Caco-2 (cell line): ENCODE measurements around the gene R3HDM2. TPM values are rescaled to one million over a fixed set of nuclear protein-coding genes. Genes with fewer than 3 reads are reported as not detected.

Source experiments
- BruUV-seq: library from RNA; stranded (reverse); fragments of 400-500 nt; replicated peaks from 2 replicates; lab custom pipeline; 2021; lab: Mats Ljungman, UMichigan
- CTCF ChIA-PET: fragments of 300-600 bp; sonication (Branson Sonifier 250); formaldehyde crosslinking; loops from one replicate; lab custom pipeline; 2022; ENCODE audit warnings: antibody characterized with exemption; lab: Charles Lee
- POLR2A ChIA-PET: fragments of 300-600 bp; sonication (Branson Sonifier 250); formaldehyde crosslinking; loops from one replicate; lab custom pipeline; 2022; ENCODE audit warnings: antibody characterized with exemption; lab: Charles Lee
- DNase-seq, 2 experiments: peaks; one replicate each; pipeline versions ENCODE4 v3.0.0 to v3.0.0-alpha.2; 2020 to 2022
- H3K27me3 ChIP-seq: replicated peaks from 2 replicates; pipeline ENCODE4 v1.6.0; 2011; ENCODE audit warnings: low read length; ENCODE audit not compliant: control insufficient read depth, insufficient read depth
- H3K36me3 ChIP-seq: 2 replicates; pipeline ENCODE4 v1.5.1; 2011; ENCODE audit warnings: low read length; ENCODE audit not compliant: control insufficient read depth, insufficient read depth
- H3K4me1 ChIP-seq: fragments of 250-450 bp; sonication (Bioruptor Pico); 2 replicates; pipeline ENCODE4 v1.5.1; 2020; ENCODE audit warnings: mild to moderate bottlenecking
- H3K4me3 ChIP-seq: 2 replicates; pipeline ENCODE4 v1.5.1; 2011; ENCODE audit warnings: low read depth, mild to moderate bottlenecking, control low read depth, low read length
- H3K9me3 ChIP-seq: fragments of 250-450 bp; sonication (Bioruptor Pico); 2 replicates; pipeline ENCODE4 v1.5.1; 2020; ENCODE audit warnings: mild to moderate bottlenecking, moderate library complexity
- H3K27ac Mint-ChIP-seq: one replicate; pipeline ENCODE4 v1.8.0; 2022; ENCODE audit warnings: mixed read lengths; ENCODE audit not compliant: unreplicated experiment
- H3K27me3 Mint-ChIP-seq: one replicate; pipeline ENCODE4 v1.8.0; 2022; ENCODE audit warnings: mixed read lengths; ENCODE audit not compliant: insufficient read depth, unreplicated experiment
- H3K36me3 Mint-ChIP-seq: one replicate; pipeline ENCODE4 v1.8.0; 2022; ENCODE audit warnings: mild to moderate bottlenecking, mixed read lengths; ENCODE audit not compliant: insufficient read depth, unreplicated experiment
- H3K4me1 Mint-ChIP-seq: one replicate; pipeline ENCODE4 v1.8.0; 2022; ENCODE audit warnings: low read depth, mixed read lengths; ENCODE audit not compliant: unreplicated experiment
- H3K4me3 Mint-ChIP-seq: one replicate; pipeline ENCODE4 v1.8.0; 2022; ENCODE audit warnings: mild to moderate bottlenecking, moderate library complexity, mixed read lengths; ENCODE audit not compliant: unreplicated experiment
- H3K9me3 Mint-ChIP-seq: one replicate; pipeline ENCODE4 v1.8.0; 2022; ENCODE audit warnings: mixed read lengths; ENCODE audit not compliant: unreplicated experiment
- intact Hi-C: fragments of 100-400 bp; cut with micrococcal nuclease; formaldehyde crosslinking; loops from one replicate; pipeline ENCODE4 v1.10.0; 2022; ENCODE audit not compliant: unreplicated experiment
- total RNA-seq: library from RNA; stranded (reverse); gene quantifications from 2 replicates; pipeline ENCODE4 v1.2.3, GENCODE V29; 2022
- TF ChIP-seq, protein P1 (sequence below), 2 experiments: fragments of 200-600 bp in 1 of 2; IDR thresholded peaks; 1 replicate in 1 of 2; 2 replicates in 1 of 2; pipeline versions ENCODE4 v1.5.1 to v1.8.0; 2011 to 2022; ENCODE audit warnings: antibody characterized with exemption in 1 of 2, control low read depth in 1 of 2, inconsistent platforms in 1 of 2, low read depth in 1 of 2, low read length in 1 of 2, mild to moderate bottlenecking in 1 of 2, moderate library complexity in 1 of 2; ENCODE audit not compliant: insufficient read depth in 1 of 2, severe bottlenecking in 1 of 2, unreplicated experiment in 1 of 2

Gene R3HDM2
- total RNA-seq, 1 experiment from 2014 or later = 33.7 TPM

DNA sequence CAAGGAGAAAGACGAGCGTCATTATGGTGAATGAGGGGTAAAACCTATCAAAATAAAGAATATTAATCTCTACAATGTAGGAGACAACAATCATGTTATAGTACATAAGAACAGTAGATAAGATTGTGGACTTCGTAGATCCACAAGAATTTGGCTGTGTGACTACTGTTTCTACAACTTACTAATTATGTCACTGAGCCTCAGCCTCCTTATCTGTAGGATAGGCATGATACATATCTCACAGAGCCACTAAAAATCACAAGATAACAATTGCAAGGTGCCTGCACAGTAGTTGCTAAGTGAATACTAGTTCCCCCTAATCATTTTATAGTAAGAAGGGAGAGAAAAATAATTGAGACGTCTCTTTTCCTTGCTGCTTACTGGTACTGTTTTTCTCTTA, 101.6 kb downstream of the R3HDM2 start:
- Mint-ChIP-seq H3K4me3 (no peak overlapping the region), H3K27me3 (no peaks in the 10 kb centered on the region), H3K27ac (no peak overlapping the region), H3K9me3 (no peaks in the 10 kb centered on the region), H3K4me1 (no peaks in the 10 kb centered on the region), H3K36me3 (peaks cover 7% of the 10 kb centered on the region)
- no TSS peak for BruUV-seq
- TF ChIP-seq, protein P1, sequence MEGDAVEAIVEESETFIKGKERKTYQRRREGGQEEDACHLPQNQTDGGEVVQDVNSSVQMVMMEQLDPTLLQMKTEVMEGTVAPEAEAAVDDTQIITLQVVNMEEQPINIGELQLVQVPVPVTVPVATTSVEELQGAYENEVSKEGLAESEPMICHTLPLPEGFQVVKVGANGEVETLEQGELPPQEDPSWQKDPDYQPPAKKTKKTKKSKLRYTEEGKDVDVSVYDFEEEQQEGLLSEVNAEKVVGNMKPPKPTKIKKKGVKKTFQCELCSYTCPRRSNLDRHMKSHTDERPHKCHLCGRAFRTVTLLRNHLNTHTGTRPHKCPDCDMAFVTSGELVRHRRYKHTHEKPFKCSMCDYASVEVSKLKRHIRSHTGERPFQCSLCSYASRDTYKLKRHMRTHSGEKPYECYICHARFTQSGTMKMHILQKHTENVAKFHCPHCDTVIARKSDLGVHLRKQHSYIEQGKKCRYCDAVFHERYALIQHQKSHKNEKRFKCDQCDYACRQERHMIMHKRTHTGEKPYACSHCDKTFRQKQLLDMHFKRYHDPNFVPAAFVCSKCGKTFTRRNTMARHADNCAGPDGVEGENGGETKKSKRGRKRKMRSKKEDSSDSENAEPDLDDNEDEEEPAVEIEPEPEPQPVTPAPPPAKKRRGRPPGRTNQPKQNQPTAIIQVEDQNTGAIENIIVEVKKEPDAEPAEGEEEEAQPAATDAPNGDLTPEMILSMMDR (IDR thresholded peaks at IDR 0.05; ENCODE audit: insufficient read depth in 1 of 2, low read depth in 1 of 2, low read length in 1 of 2, severe bottlenecking in 1 of 2, unreplicated experiment in 1 of 2) = no peak
- intact Hi-C loops = no loop called here
- no peaks in the 10 kb centered on the region for H3K9me3 ChIP-seq
- ChIA-PET POLR2A (no interaction called here), CTCF (no interaction called here)
- no peaks in the 10 kb centered on the region for H3K36me3 ChIP-seq
- H3K4me3 ChIP-seq = no peak overlapping the region
- DNase-seq = no peak
- no peaks in the 10 kb centered on the region for H3K27me3 ChIP-seq
- no peaks in the 10 kb centered on the region for H3K4me1 ChIP-seq

DNA sequence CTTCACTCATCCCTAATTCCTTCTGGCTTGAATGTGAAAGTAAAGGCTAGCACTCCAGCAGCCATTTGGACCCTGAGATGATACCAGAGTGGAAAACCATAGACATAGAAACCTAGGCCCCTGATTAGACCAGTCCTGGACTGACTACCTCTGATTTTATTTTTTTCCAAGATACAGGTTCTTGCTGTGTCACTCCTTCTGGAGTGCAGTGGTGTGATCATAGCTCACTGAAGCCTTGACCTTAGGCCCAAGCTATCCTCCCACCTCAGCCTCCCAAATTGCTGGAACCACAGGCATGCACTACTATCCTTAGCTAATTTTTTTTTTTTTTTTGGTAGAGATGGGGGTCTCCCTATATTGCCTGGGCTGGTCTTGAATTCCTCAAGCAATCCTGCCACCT, 105.4 kb downstream of the R3HDM2 start:
- Mint-ChIP-seq H3K27me3 (no peaks in the 10 kb centered on the region), H3K4me1 (no peaks in the 10 kb centered on the region), H3K9me3 (no peaks in the 10 kb centered on the region), H3K4me3 (no peak overlapping the region), H3K27ac (no peak overlapping the region), H3K36me3 (no peaks in the 10 kb centered on the region)
- Histone ChIP-seq H3K27me3 (no peaks in the 10 kb centered on the region), H3K4me3 (no peak overlapping the region), H3K9me3 (no peaks in the 10 kb centered on the region), H3K36me3 (no peaks in the 10 kb centered on the region), H3K4me1 (no peaks in the 10 kb centered on the region)
- intact Hi-C loops = no loop called here
- no TSS peak for BruUV-seq
- TF ChIP-seq, protein P1 (IDR thresholded peaks at IDR 0.05; ENCODE audit: insufficient read depth in 1 of 2, low read depth in 1 of 2, low read length in 1 of 2, severe bottlenecking in 1 of 2, unreplicated experiment in 1 of 2) = no peak
- CTCF ChIA-PET = no interaction called here
- no peak for DNase-seq
- POLR2A ChIA-PET = no interaction called here

DNA sequence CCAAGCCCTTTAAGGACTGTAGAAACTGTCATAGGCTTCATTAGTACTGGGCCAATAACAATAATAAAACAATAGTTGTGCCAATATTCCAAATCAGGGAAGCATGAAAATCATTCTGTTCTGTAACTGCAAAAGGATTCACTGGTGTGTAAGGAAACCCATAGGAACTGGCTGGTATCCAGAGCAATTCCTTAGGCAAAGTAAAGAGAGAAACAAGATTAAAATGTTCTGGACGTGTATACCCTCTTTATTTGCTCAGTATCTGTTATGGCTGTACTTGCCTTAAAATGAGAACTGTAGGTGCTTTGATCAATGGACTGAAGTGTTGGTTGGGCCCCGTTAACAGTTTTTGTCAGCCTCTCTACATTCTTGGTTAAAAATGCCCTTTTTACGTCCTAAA, 107.4 kb downstream of the R3HDM2 start:
- CTCF ChIA-PET = no interaction called here

More for the DNA sequence above, 107.4 kb downstream of the R3HDM2 start:
- no peak overlapping the region for H3K27ac Mint-ChIP-seq
- Histone ChIP-seq H3K27me3 (no peaks in the 10 kb centered on the region), H3K4me1 (peaks cover 9% of the 10 kb centered on the region; the same call in 1 of the 2 replicates), H3K4me3 (no peak overlapping the region), H3K9me3 (no peaks in the 10 kb centered on the region), H3K36me3 (no peaks in the 10 kb centered on the region)
- no peak for DNase-seq
- H3K9me3 Mint-ChIP-seq = no peaks in the 10 kb centered on the region
- H3K36me3 Mint-ChIP-seq = no peaks in the 10 kb centered on the region
- intact Hi-C loops = no loop called here
- H3K27me3 Mint-ChIP-seq = no peaks in the 10 kb centered on the region
- H3K4me3 Mint-ChIP-seq = no peak overlapping the region
- peaks cover 8% of the 10 kb centered on the region for H3K4me1 Mint-ChIP-seq
- BruUV-seq = no TSS peak
- TF ChIP-seq, protein P1 (IDR thresholded peaks at IDR 0.05; ENCODE audit: insufficient read depth in 1 of 2, low read depth in 1 of 2, low read length in 1 of 2, severe bottlenecking in 1 of 2, unreplicated experiment in 1 of 2) = no peak
- POLR2A ChIA-PET = no interaction called here
